ENCODE data around the gene C20orf173. TPM values are rescaled to one million over a fixed set of nuclear protein-coding genes. Genes with fewer than 3 reads are reported as not detected.
"Not testable (repeated sequence)": the region's sequence is repeated elsewhere in the genome, so short reads cannot be mapped to it uniquely, and the experiment has no call there.

The C20orf173 gene
- total RNA-seq, 1 donor from 2014 or later: not detected

DNA sequence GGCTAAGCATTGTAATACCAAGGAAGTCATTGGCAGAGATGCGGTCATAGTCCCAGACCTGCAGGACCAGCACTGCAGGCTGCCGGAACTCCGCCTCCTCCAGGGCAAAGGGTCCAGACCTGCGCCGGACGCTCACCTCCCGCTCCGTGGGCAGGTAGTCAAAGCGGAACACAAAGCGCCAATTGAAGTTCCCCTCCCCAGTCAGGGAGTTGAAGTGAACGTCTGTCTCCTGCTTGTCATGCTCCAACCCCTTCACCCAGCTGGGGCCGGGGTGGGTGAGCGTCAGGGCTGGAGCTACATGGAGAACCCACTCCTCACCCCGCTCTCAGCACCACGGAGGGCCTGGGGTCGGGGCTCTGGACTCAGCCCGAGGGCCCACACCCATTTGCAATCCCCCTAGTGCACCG lies 30.7 kb upstream of the C20orf173 start:
- H3K4me3 ChIP-seq (ENCODE audit: low read depth, low read length): no peak overlapping the region
- DNase-seq (ENCODE audit: low read depth): no peak
- TF ChIP-seq, protein P1, sequence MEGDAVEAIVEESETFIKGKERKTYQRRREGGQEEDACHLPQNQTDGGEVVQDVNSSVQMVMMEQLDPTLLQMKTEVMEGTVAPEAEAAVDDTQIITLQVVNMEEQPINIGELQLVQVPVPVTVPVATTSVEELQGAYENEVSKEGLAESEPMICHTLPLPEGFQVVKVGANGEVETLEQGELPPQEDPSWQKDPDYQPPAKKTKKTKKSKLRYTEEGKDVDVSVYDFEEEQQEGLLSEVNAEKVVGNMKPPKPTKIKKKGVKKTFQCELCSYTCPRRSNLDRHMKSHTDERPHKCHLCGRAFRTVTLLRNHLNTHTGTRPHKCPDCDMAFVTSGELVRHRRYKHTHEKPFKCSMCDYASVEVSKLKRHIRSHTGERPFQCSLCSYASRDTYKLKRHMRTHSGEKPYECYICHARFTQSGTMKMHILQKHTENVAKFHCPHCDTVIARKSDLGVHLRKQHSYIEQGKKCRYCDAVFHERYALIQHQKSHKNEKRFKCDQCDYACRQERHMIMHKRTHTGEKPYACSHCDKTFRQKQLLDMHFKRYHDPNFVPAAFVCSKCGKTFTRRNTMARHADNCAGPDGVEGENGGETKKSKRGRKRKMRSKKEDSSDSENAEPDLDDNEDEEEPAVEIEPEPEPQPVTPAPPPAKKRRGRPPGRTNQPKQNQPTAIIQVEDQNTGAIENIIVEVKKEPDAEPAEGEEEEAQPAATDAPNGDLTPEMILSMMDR (conservative IDR thresholded peaks at IDR 0.05; ENCODE audit: low read depth, low read length): no peak

GRCh38 chr20:35559042-35559693 lies 29.7 kb upstream of the C20orf173 start:
- DNase-seq (ENCODE audit: low read depth): no peak
- no peak overlapping the region for H3K4me3 ChIP-seq (ENCODE audit: low read depth, low read length)
- TF ChIP-seq, protein P1 (conservative IDR thresholded peaks at IDR 0.05; ENCODE audit: low read depth, low read length): no peak

DNA sequence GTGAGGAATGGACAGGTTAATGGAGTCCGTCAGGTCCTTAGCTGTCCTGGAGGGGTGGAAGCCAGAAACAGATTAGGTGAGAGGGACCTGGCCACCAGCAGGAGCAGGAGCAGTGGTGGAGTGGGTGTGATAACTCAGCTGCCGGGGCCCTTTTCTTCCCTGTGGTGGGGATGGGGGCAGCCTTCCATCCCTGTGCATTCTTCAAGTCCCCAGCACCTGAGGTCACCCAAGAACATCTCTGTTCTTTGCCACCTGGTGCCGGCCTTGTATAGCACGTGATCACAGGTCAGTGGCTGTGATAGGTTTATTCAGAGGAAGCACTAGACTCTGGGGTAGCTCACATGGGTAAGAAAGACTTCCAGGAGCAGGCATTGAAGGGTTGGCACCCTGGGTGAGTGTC lies 29.0 kb upstream of the C20orf173 start:
- no peak overlapping the region for H3K4me3 ChIP-seq (ENCODE audit: low read depth, low read length)
- DNase-seq (ENCODE audit: low read depth): no peak
- TF ChIP-seq, protein P1 (conservative IDR thresholded peaks at IDR 0.05; ENCODE audit: low read depth, low read length): no peak

DNA sequence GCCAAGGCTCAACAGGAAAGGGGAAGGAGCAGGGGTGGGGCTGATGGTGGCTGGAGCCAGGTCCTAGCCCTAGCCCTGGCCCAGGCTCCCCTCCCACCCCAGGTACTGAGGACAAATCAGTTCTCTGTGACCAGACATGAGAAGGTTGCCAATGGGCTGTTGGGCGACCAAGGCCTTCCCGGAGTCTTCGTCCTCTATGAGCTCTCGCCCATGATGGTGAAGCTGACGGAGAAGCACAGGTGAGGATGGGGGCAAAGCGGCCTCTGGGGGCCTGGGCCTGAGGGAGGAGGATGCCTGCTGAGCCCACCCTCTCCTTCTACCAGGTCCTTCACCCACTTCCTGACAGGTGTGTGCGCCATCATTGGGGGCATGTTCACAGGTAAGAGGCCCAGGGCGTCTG lies 27.4 kb upstream of the C20orf173 start:
- TF ChIP-seq, protein P1 (conservative IDR thresholded peaks at IDR 0.05; ENCODE audit: low read depth, low read length): no peak
- DNase-seq (ENCODE audit: low read depth): no peak
- H3K4me3 ChIP-seq (ENCODE audit: low read depth, low read length): no peak overlapping the region

DNA sequence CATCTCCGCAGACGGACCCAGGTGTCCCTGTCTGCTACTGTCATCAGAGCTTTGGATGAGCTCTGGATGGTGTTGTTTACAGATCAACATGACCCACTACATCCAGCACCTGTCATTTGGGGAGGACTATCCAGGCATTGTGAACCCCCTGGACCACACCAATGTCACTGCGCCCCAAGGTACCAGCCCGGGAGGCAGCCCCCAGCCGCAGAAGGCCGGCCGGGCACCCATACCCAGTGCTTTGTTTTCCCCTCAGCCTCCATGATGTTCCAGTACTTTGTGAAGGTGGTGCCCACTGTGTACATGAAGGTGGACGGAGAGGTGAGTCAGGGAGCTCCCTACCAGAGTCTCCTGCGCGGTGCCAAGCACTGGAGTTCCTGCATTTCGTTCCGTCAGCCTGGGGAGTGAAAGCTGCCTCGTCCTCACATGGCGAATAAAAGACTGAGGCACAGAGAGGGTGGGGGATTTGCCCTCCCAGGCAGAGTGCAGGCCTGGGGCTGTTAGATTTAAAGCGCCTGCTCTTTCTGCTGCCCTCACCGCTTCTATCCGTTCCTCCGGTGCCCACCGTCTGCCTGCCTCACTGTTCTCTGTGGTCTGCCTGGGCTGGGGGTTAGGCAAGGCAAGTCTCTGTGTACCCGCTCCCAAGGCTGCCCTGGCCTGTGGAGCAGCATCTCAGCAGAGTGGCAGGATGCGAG lies 26.6 kb upstream of the C20orf173 start:
- TF ChIP-seq, protein P1 (conservative IDR thresholded peaks at IDR 0.05; ENCODE audit: low read depth, low read length): no peak
- no peak overlapping the region for H3K4me3 ChIP-seq (ENCODE audit: low read depth, low read length)
- no peak for DNase-seq (ENCODE audit: low read depth)

GRCh38 chr20:35555461-35555860 lies 26.0 kb upstream of the C20orf173 start:
- not testable (repeated sequence) for H3K4me3 ChIP-seq (ENCODE audit: low read depth, low read length); DNase-seq (ENCODE audit: low read depth)

- TF ChIP-seq, protein P1 (conservative IDR thresholded peaks at IDR 0.05; ENCODE audit: low read depth, low read length): no peak
- H3K4me3 ChIP-seq (ENCODE audit: low read depth, low read length): no peak overlapping the region
- no peak for DNase-seq (ENCODE audit: low read depth)
These were observed 23.5 kb upstream of the C20orf173 start for GRCh38 chr20:35552914-35553313.
